ENCODE measurements around the gene NIPSNAP2. TPM values are rescaled to one million over a fixed set of nuclear protein-coding genes. Genes with fewer than 3 reads are reported as not detected.
"Not testable (repeated sequence)": the region's sequence is repeated elsewhere in the genome, so short reads cannot be mapped to it uniquely, and the experiment has no call there.

The NIPSNAP2 gene
- total RNA-seq, 1 experiment from 2014 or later = 38.5 TPM

DNA sequence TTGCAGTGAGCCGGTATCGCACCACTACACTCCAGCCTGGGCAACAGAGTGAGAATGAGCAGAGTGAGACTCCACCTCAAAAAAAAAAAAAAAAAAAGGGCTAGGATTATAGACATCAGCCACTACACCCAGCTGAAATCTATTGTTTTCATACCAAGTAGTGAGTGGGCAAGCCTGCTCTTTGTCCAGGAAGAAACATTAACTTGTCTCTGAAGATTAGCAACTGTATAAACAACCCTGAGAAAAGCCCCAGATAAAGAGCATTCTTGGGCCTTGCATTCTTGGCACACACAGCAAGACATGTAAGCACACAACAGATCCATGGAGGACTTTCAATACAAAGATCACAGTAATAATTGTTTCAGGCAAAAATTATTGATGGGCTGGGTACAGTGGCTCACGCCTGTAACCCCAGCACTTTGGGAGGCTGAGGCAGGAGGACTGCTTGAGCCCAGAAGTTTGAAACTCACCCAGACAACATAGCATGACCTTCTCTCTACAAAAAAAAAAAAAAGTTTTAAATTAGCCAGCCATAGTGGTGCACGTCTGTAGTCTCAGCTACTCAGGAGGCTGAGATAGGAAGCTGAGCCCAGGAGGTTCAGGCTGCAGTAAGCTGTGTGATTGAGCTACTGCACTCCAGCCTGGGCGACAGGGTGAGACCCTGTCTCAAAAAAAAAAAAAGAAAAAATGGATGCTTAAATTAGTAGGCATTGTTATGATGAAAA, 82.5 kb downstream of the NIPSNAP2 start (continued):
- TF ChIP-seq, protein P1, sequence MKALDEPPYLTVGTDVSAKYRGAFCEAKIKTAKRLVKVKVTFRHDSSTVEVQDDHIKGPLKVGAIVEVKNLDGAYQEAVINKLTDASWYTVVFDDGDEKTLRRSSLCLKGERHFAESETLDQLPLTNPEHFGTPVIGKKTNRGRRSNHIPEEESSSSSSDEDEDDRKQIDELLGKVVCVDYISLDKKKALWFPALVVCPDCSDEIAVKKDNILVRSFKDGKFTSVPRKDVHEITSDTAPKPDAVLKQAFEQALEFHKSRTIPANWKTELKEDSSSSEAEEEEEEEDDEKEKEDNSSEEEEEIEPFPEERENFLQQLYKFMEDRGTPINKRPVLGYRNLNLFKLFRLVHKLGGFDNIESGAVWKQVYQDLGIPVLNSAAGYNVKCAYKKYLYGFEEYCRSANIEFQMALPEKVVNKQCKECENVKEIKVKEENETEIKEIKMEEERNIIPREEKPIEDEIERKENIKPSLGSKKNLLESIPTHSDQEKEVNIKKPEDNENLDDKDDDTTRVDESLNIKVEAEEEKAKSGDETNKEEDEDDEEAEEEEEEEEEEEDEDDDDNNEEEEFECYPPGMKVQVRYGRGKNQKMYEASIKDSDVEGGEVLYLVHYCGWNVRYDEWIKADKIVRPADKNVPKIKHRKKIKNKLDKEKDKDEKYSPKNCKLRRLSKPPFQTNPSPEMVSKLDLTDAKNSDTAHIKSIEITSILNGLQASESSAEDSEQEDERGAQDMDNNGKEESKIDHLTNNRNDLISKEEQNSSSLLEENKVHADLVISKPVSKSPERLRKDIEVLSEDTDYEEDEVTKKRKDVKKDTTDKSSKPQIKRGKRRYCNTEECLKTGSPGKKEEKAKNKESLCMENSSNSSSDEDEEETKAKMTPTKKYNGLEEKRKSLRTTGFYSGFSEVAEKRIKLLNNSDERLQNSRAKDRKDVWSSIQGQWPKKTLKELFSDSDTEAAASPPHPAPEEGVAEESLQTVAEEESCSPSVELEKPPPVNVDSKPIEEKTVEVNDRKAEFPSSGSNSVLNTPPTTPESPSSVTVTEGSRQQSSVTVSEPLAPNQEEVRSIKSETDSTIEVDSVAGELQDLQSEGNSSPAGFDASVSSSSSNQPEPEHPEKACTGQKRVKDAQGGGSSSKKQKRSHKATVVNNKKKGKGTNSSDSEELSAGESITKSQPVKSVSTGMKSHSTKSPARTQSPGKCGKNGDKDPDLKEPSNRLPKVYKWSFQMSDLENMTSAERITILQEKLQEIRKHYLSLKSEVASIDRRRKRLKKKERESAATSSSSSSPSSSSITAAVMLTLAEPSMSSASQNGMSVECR (CRISPR knock-in tag; IDR thresholded peaks at IDR 0.05; ENCODE audit: borderline replicate concordance) = no peak

DNA sequence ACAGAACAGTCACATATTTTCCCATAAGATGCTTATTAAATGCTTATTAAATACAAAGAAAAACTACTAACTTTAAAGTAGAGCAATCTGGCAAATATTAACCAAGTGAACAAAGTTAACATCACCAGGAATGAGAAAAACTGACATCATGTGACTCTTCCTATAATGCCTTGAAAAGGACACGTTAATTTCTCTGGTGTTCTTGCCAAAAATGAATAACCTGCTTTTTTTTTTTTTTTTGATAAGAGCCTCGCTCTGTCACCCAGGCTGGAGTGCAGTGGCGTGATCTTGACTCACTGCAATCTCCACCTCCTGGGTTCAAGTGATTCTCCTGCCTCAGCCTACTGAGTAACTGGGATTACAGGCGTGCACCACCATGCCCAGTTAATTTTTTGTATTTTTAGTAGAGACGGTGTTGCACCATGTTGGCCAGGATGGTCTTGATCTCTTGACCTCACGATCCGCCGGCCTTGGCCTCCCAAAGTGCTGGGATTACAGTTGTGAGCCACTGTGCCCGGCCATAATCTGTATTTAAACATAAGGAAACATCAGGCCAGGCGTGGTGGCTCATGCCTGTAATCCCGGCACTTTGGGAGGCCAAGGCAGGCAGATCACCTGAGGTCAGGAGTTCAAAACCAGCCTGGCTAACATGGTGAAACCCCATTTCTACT, 83.2 kb downstream of the NIPSNAP2 start:
- CTCF ChIA-PET; H3K4me3 Mint-ChIP-seq; H3K9me3 Mint-ChIP-seq; H3K4me1 Mint-ChIP-seq; H3K27me3 Mint-ChIP-seq (ENCODE audit: low read depth); H3K27ac Mint-ChIP-seq; POLR2A ChIA-PET; DNase-seq (ENCODE audit: low spot score); ATAC-seq: not testable (repeated sequence)
- peaks cover 14% of the 10 kb centered on the region for H3K36me3 Mint-ChIP-seq

DNA sequence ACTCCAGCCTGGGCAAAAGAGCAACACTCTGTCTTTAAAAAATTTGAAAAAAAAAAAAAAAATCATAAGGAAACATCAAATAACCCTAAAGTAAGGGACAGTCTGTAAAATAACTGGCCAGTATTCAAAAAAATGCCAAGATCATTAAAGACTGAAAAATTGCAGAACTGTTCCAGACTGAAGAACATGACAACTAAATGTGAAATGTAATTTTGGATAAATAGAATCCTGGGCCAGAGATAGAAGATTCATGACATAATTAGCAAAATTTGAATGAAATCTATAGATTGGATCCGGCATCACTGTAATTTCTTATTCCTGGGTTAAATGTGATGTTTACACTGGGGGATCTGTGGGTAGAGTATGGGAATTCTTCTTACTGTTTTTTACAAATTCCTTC, 83.9 kb downstream of the NIPSNAP2 start:
- DNase-seq (ENCODE audit: low spot score) (no peak), ATAC-seq (no peak)
- H3K27ac Mint-ChIP-seq = no peak overlapping the region; the same call in none of the 2 replicates
- H3K36me3 Mint-ChIP-seq = peaks cover 14% of the 10 kb centered on the region
- no peak for TF ChIP-seq ETV6 (CRISPR knock-in tag; IDR thresholded peaks at IDR 0.05)
- TF ChIP-seq TEAD1 (CRISPR knock-in tag; IDR thresholded peaks at IDR 0.05) = no peak
- TF ChIP-seq, protein P2, sequence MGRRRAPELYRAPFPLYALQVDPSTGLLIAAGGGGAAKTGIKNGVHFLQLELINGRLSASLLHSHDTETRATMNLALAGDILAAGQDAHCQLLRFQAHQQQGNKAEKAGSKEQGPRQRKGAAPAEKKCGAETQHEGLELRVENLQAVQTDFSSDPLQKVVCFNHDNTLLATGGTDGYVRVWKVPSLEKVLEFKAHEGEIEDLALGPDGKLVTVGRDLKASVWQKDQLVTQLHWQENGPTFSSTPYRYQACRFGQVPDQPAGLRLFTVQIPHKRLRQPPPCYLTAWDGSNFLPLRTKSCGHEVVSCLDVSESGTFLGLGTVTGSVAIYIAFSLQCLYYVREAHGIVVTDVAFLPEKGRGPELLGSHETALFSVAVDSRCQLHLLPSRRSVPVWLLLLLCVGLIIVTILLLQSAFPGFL (CRISPR knock-in tag; IDR thresholded peaks at IDR 0.05; ENCODE audit: borderline replicate concordance) = no peak
- TF ChIP-seq TCF7 (CRISPR knock-in tag; IDR thresholded peaks at IDR 0.05; ENCODE audit: low read depth) = no peak
- TF ChIP-seq MYBL2 (CRISPR knock-in tag; IDR thresholded peaks at IDR 0.05) = no peak
- TF ChIP-seq TEAD4 (CRISPR knock-in tag; IDR thresholded peaks at IDR 0.05) = no peak
- no peak for TF ChIP-seq SMAD3 (CRISPR knock-in tag; IDR thresholded peaks at IDR 0.05; ENCODE audit: borderline replicate concordance)
- TF ChIP-seq NR2C2 (CRISPR knock-in tag; IDR thresholded peaks at IDR 0.05) = no peak
- no peak for TF ChIP-seq HMGA2 (CRISPR knock-in tag; IDR thresholded peaks at IDR 0.05)
- TF ChIP-seq, protein P3, sequence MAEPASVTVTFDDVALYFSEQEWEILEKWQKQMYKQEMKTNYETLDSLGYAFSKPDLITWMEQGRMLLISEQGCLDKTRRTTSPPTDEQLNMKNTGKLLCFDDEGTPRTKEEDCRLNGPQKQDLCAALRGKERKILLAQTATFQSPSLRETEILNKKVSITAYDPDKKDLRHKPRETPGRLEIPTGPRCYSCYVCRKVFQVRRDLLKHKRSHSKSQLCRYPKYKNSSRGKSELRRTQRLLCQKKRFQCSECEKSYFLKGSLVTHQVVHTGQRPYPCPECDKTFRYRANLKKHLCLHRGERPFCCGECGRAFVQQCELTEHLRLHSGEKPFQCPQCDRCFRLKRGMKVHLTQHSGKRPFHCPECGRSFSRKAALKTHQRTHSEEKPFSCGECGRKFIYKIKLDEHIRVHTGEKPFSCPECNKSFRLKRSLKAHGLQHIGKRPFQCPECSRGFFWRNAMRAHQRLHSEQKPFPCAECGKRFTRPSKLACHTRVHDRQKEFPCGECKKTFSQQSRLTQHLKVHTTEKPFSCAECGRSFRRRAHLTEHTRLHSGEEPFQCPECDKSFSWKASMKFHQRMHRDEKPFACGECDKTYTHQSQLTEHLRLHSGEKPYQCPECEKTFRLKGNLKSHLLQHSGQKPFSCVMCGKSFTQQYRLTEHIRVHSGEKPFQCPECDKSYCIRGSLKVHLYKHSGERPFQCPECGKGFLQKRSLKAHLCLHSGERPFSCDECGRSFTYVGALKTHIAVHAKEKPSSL (CRISPR knock-in tag; conservative IDR thresholded peaks at IDR 0.05) = no peak
- TF ChIP-seq, protein P4, sequence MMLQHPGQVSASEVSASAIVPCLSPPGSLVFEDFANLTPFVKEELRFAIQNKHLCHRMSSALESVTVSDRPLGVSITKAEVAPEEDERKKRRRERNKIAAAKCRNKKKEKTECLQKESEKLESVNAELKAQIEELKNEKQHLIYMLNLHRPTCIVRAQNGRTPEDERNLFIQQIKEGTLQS (CRISPR knock-in tag; conservative IDR thresholded peaks at IDR 0.05) = no peak
- ChIA-PET CTCF (interaction anchor here (0.8 kb wide), 1 partner anchor 14 kb away, joined by 5 read pairs; no protein-coding TSS in a partner anchor), POLR2A (interaction anchor here (1.0 kb wide), 1 partner anchor 14 kb away, joined by 3 read pairs; no protein-coding TSS in a partner anchor)
- peaks cover 10% of the 10 kb centered on the region for H3K4me1 Mint-ChIP-seq
- H3K4me3 Mint-ChIP-seq = no peak overlapping the region
- H3K27me3 Mint-ChIP-seq (ENCODE audit: low read depth) = no peaks in the 10 kb centered on the region
- H3K9me3 Mint-ChIP-seq = no peaks in the 10 kb centered on the region

DNA sequence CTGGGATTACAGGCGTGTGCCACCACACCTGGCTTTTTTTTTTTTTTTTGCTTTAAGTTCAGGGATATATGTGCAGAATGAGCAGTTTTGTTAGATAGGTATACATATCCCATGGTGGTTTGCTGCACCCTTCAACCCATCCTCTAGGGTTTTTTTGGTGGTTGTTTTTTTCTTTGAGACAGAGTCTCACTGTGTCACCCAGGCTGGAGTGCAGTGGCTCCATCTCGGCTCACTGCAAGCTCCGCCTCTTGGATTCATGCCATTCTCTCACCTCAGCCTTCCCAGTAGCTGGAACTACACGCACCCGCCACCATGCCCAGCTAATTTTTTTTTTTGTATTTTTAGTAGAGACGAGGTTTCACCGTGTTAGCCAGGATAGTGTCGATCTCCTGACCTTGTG, 84.4 kb downstream of the NIPSNAP2 start:
- POLR2A ChIA-PET = interaction anchor here (1.0 kb wide), 1 partner anchor 15 kb away, joined by 3 read pairs; no protein-coding TSS in a partner anchor
- not testable (repeated sequence) for H3K27ac Mint-ChIP-seq; H3K27me3 Mint-ChIP-seq (ENCODE audit: low read depth); ATAC-seq; H3K9me3 Mint-ChIP-seq; H3K4me3 Mint-ChIP-seq
- H3K36me3 Mint-ChIP-seq = peaks cover 19% of the 10 kb centered on the region
- DNase-seq (ENCODE audit: low spot score) = peak; percentile 14
- H3K4me1 Mint-ChIP-seq = peaks cover 14% of the 10 kb centered on the region
- CTCF ChIA-PET = interaction anchor here (0.8 kb wide), 1 partner anchor 15 kb away, joined by 5 read pairs; no protein-coding TSS in a partner anchor
